Natural killer cell (primary cell): ENCODE results near the gene DRD3. TPM values are rescaled to one million over a fixed set of nuclear protein-coding genes. Genes with fewer than 3 reads are reported as not detected.

Experiments used
- ATAC-seq, 3 donors: fragments of 150-1000 bp in 2 of 3; fragments of 200-7000 bp in 1 of 3; cut with Tn5 transposase; 1 replicate in 1 of 3; 2 replicates in 2 of 3; pipeline ENCODE4 v1.10.0; 2021; ENCODE audit warnings: mild to moderate bottlenecking in 2 of 3, moderate library complexity in 2 of 3
- DNase-seq, 2 donors: peaks; one replicate each; pipeline versions ENCODE4 v3.0.0 to v3.0.0-alpha.2; 2013 to 2021; ENCODE audit warnings: mixed read lengths in 1 of 2
- H3K27ac ChIP-seq: one replicate; pipeline ENCODE4 v1.5.1; 2013; ENCODE audit warnings: mild to moderate bottlenecking, low read length
- H3K27me3 ChIP-seq: one replicate; pipeline ENCODE4 v1.6.1; 2013; ENCODE audit warnings: low read length; ENCODE audit not compliant: control insufficient read depth, insufficient read depth
- H3K36me3 ChIP-seq: one replicate; pipeline ENCODE4 v1.6.1; 2013; ENCODE audit warnings: low read length; ENCODE audit not compliant: control insufficient read depth, insufficient read depth
- H3K4me1 ChIP-seq: one replicate; pipeline ENCODE4 v1.6.1; 2013; ENCODE audit warnings: low read length; ENCODE audit not compliant: control insufficient read depth, insufficient read depth
- H3K4me3 ChIP-seq: one replicate; pipeline ENCODE4 v1.5.1; 2013; ENCODE audit warnings: low read length
- H3K9me3 ChIP-seq: one replicate; pipeline ENCODE4 v1.6.1; 2013; ENCODE audit warnings: low read length; ENCODE audit not compliant: control insufficient read depth, insufficient read depth
- H3K27ac Mint-ChIP-seq, 2 donors: one replicate each; pipeline ENCODE4 v1.8.0; 2022; ENCODE audit warnings: mild to moderate bottlenecking in 2 of 2, mixed read lengths in 2 of 2, moderate library complexity in 1 of 2
- H3K27me3 Mint-ChIP-seq, 2 donors: one replicate each; pipeline ENCODE4 v1.8.0; 2022; ENCODE audit warnings: low read depth in 2 of 2, mixed read lengths in 2 of 2
- H3K36me3 Mint-ChIP-seq: one replicate; pipeline ENCODE4 v1.8.0; 2022; ENCODE audit warnings: mixed read lengths
- H3K4me1 Mint-ChIP-seq, 2 donors: one replicate each; pipeline ENCODE4 v1.8.0; 2022; ENCODE audit warnings: mixed read lengths in 2 of 2
- H3K4me3 Mint-ChIP-seq: one replicate; pipeline ENCODE4 v1.8.0; 2022; ENCODE audit warnings: mild to moderate bottlenecking, moderate library complexity, mixed read lengths
- H3K9me3 Mint-ChIP-seq, 2 donors: one replicate each; pipeline ENCODE4 v1.8.0; 2022; ENCODE audit warnings: mixed read lengths in 2 of 2
- CTCF ChIP-seq: fragments of 200-600 bp; IDR thresholded peaks from one replicate; pipeline ENCODE4 v1.8.0; 2022; ENCODE audit warnings: antibody characterized with exemption
- intact Hi-C: fragments of 100-400 bp; cut with micrococcal nuclease; formaldehyde crosslinking; loops from one replicate; pipeline ENCODE4 v1.14.2; 2022
- total RNA-seq, 4 donors: library from RNA; stranded (reverse); fragments of 120-200 nt in 1 of 4; gene quantifications; one replicate each; pipeline versions ENCODE4 v1.2.3 to v1.2.4, GENCODE V29; 2013 to 2022

DRD3 gene
- total RNA-seq, 3 donors from 2014 or later (not counting 1 experiment from before 2014, with no cell fraction given): not detected

- H3K9me3 Mint-ChIP-seq: no peaks in the 10 kb centered on the region
- intact Hi-C loops: no loop called here
Measured at GRCh38 chr3:114078126-114078525, 100.7 kb downstream of the DRD3 start.

More at GRCh38 chr3:114078126-114078525, 100.7 kb downstream of the DRD3 start:
- Histone ChIP-seq H3K36me3 (peaks cover 84% of the 10 kb centered on the region), H3K27ac (no peak overlapping the region), H3K9me3 (no peaks in the 10 kb centered on the region), H3K27me3 (no peaks in the 10 kb centered on the region), H3K4me1 (no peaks in the 10 kb centered on the region), H3K4me3 (no peak overlapping the region)
- ATAC-seq (no peak), DNase-seq (no peak)
- TF ChIP-seq CTCF: no peak
- H3K36me3 Mint-ChIP-seq: peaks cover 41% of the 10 kb centered on the region
- no peak overlapping the region for H3K27ac Mint-ChIP-seq
- peaks cover 0 to 8% of the 10 kb centered on the region in 2 donors for H3K4me1 Mint-ChIP-seq
- H3K4me3 Mint-ChIP-seq: no peak overlapping the region
- no peaks in the 10 kb centered on the region for H3K27me3 Mint-ChIP-seq

Other genes with a start within 250 kb of the DRD3 start
- gene ZDHHC23, start 231.0 kb downstream of the DRD3 start, total RNA-seq: 1 to 10 TPM; 2.5 to 4.7 (median 3.5) TPM
- gene CCDC191, start 122.5 kb downstream of the DRD3 start, total RNA-seq: 1 to 10 TPM; 5.5 to 6.4 (median 5.7) TPM
- 10 to 100 TPM; 30.1 to 33.4 (median 30.5) TPM for gene QTRT2, start 122.3 kb downstream of the DRD3 start, total RNA-seq
- gene ZNF80, start 58.5 kb upstream of the DRD3 start, total RNA-seq: 1 to 10 TPM in 2 of 3 donors, under 1 TPM in 1; 0.48 to 2.3 (median 2.1) TPM
- gene TIGIT, start 115.0 kb upstream of the DRD3 start, total RNA-seq: 10 to 100 TPM; 24.9 to 52.3 (median 43.9) TPM